HG02759 (cell line): ENCODE results near the gene DAGLA.
"Not testable (repeated sequence)": the region's sequence is repeated elsewhere in the genome, so short reads cannot be mapped to it uniquely, and the experiment has no call there.

Experiments
- ATAC-seq: cut with Tn5 transposase; IDR thresholded peaks from one replicate; pipeline ENCODE4 v1.9.1; 2021; ENCODE audit warnings: mild to moderate bottlenecking, moderate library complexity; ENCODE audit not compliant: unreplicated experiment

The DAGLA gene

DNA sequence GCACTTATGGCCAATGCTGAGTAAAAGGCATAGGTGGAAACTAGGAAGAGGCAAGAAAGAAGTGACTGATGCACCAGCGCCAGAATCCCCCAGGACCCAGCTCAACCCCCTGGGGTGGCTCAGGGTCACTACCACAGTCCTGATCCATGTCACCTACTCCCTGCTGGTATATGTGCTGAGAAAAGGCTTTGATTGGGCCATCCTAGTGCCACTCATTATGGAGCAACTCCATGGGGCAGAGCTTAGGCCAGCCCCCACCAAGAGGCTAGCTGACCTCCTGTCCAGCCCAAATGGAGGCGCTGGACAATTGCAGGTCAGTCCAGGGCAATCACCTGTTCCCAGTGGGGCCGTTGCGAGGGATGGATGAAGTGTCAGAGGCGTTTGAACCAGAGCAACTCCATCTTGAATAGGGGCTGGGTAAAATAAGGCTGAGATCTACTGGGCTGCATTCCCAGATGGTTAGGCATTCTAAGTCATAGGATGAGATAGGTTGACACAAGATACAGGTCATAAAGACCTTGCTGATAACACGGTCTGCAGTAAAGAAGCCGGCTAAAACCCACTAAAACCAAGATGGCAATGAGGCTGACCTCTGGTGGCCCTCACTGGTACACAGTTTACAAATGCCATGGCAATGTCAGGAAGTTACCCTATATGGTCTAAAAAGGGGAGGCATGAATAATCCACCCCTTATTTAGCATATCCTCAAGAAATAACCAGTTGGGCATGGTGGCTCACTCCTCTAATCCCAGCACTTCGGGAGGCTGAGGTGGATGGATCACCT is 20.6 kb upstream of the DAGLA start:
- ATAC-seq = no peak

DNA sequence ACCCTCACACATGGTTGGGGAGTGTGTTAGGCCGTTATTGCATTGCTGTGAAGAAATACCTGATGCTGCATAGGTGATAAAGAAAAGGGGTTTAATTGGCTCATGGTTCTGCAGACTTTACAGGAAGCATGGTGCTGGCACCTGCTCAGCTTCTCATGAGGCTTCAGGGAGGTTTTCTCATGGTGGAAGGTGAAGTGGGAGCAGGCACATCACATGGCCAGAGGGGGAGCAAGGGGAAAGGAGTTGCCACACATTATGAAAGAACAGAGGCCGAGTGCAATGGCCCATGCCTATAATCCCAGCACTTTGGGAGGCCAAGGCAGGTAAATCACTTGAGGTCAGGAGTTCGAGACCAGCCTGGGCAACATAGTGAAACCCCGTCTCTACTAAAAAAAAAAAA is 19.2 kb upstream of the DAGLA start:
- ATAC-seq = not testable (repeated sequence)

DNA sequence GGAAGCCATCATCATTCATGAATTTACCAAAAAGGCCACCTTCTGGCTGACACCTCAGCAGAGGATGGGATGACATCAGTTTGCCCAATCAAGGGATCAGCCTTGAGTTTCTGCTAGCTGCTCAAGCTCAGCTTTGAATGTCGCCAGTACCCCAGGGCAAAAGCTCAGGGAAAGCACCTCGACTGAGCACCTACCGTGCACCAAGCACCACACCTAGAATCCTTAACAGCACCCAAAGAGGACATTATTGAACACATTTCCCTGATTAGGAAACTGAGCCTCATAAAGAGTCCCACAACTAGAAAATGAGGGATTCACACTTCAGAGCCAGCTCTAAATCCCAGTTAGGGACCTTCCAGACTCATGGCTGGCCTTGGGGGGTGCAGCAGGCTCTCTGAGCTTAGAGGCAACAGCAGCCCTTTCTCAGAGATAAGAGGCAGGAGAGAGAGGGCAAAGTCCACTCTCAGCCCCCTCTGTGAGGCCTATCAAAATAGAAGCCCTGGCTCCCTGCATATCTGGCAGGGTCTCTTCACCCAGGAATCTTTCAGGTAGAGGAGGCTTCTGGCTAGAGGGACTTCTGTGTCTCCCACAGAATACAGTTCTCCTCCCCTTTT is 13.4 kb upstream of the DAGLA start:
- no peak for ATAC-seq

DNA sequence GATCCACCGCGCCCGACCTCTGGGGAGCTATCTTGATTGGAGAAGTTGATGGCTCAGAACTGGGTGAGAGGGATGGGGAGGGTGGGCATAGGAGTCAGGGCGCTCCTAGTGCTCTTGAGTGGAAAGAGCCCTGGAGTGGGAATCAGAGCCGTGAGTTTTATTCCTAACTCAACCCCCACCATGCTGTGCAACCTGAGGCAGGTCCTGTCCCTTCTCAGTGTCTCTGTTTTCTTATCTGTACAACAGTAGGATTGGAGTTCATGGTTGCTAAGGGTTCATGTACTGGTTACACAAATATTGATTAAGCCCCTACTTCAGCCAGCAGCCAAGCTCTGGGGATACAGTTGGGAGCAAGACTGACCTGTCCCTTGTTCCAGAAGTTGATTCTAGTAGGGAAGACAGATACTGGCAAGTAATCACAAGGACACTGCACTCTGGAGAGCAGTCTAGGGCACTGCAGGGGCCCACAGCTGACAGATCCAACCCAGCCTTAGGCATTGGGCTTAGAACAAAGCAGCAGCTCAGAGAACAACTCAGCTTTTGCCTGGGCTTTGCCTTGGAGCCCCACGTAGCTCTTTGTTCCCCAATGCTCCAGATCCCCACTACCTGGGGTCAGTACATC is 12.4 kb upstream of the DAGLA start:
- no peak for ATAC-seq

DNA sequence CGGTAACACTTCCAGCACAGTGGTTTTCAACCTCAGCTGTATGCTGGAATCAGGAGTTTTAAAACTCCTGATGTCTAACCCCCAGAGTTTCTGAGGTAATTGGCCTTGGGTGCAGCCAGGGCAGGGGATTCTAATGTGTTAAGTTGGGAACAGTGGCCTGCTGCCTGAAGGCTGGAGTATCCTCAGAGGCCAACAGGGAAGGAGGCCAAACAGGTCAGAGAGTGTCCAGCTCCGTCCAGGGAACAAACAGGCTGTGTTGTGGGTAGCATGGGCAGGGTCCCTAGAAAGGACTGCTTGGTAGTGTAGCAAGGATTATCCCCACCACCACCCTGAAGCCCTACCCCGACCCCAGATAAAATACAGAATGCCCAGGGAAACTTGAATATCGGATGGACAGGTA is 10.8 kb upstream of the DAGLA start:
- no peak for ATAC-seq

DNA sequence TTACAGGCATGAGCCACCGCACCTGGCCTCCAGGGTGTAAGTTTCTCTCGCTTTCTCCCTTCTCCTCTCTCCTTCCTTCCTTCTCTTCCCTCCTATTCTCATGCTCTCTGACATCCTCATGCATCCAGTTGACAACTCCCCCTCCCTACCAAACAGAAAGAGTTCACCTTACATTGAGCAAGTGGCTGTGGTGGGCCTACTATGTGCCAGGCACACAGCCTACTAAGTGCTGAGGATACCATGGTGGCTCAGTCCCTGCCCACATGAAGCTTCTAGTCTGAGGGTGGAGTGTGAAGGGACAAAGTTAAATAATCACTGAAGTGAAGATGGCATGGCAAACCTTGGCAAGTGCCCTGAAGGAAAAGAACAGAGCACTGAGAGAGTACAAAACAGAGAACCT is 9.6 kb upstream of the DAGLA start:
- no peak for ATAC-seq

DNA sequence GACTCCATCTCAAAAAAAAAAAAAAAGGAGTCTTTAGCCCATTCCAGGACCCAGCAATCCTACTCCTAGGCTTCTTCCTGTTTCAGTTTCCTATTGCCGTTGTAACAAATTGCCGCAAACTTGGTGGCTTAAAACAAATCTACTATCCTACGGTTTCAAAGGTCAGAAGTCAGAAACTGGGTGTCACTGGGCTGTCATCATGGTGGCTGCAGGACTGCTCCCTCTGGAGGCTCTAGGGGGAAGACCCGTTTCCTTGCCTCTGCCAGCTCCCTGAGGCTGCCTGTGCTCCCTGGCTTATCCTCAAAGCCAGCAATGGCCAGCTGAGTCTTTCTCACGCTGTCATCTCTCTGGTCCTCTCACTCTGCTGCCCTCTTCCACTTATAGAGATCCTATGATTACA is 8.7 kb upstream of the DAGLA start:
- ATAC-seq = no peak

DNA sequence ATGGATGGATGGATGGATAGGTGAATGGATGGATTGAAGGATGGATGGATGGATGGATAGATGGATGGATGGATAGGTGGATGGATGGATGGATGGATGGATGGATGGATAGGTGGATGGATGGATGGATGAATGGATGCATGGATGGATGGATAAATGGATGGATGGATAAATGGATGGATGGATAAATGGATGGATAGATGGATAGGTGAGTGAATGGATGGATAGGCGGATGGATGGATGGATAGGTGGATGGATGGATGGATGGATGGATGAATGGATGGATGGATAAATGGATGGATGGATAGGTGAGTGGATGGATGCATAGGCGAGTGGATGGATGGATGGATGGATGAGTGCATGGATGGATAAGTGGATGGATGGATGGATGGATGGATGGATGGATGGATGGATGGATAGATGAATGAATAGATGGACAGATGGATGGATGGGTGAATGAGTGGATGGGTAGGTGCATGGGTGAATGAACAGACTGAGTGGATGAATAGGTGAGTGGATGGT is 6.2 kb upstream of the DAGLA start:
- not testable (repeated sequence) for ATAC-seq

DNA sequence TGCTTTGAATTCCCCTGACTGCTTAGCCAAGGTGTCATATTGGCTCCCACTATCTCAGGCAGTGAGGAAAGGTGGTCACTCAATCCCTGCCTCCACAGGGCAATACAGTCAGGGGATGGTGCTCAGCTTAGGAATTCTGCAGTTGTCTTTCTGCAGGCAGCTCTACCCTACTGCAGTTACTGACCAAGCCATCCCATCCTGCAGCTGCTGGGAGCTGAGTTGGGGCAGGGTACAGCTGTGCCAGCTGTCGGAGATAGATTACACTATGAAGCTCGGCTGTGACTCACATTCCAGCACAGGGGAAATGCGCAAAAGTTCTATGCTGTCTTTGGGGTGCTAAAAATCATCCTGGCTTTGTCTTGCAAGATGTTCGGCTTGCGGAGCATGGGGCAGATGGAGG is 4.4 kb upstream of the DAGLA start:
- ATAC-seq = no peak

DNA sequence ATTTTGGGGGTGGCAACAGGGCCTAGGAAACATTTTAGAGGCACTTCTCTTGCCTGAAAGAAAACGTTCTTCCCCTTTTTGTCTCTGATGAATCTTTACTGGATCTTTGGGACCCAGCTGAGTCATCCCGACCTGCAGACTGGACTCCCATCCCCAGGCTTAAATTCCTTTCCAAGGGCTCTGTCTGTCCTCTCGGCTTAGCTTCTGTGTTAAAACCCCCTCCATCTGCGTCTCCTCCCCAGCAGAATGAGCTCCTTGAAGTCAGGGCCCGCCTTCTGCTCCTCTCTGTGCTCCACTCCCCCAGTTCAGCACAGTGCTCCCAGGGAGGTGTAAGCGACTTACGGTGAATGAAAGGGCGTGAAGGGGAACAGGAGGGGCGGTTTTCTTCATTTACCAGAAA is 895 bp upstream of the DAGLA start:
- no peak for ATAC-seq

DNA sequence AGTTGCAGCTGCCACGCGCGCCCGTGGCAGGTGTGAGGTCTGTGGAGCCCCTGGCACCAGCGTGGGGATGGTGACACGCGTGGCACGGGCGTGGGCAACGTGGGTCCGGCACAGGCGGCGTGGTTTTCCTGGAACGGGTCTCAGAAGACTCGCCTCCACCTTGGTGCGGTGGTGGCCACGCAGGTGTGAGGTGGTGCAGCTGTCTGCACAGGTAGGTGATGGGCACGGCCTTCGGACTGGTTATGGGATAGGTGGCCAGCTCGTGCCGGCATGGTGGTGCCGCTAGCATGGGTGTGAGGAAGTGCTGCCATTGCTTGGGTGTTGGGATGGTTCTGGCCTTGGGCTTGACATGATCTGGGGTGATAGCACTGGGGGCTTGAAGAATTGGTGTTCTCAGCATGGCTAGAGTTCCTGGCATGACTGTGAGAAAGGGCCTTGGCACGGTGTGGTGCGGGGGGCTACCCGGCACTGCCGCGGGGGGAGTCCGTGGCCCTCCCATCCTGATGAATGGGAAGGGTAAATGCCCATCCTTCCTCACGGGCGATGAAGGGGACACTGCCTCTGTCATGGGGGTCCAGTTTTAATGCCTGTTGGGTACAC is 531 bp downstream of the DAGLA start:
- ATAC-seq = no peak

DNA sequence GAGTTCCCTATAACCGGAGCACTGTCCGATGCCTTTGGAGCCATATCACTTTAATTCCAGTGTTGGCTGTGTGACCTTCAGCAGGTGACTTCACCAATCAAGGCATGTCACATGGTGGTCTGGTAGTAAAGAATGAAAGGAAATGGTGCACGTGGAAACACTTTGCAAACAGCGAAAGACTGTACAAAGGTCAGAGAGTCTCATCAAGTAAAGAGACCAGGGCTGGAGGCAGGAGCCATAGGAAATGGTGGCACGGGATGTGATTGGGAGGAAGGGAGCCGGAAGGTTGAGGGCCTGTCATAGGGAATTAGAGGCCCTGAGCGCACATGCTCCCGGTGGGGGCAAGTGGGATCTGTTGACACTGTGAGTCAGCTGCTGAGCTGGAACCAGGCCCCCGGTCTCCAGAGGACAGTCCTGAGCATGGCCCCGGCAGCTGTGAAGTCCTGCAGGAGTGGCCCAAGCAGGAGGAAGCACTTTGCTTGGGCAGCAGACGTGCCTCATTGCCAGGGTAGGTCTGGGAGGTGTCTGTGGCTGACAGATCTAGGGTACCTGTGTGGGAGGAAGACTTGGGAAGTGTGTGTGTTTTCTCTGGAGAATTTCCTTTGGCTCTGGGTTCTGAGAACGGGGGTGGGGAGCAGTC is 2.0 kb downstream of the DAGLA start:
- ATAC-seq = no peak

DNA sequence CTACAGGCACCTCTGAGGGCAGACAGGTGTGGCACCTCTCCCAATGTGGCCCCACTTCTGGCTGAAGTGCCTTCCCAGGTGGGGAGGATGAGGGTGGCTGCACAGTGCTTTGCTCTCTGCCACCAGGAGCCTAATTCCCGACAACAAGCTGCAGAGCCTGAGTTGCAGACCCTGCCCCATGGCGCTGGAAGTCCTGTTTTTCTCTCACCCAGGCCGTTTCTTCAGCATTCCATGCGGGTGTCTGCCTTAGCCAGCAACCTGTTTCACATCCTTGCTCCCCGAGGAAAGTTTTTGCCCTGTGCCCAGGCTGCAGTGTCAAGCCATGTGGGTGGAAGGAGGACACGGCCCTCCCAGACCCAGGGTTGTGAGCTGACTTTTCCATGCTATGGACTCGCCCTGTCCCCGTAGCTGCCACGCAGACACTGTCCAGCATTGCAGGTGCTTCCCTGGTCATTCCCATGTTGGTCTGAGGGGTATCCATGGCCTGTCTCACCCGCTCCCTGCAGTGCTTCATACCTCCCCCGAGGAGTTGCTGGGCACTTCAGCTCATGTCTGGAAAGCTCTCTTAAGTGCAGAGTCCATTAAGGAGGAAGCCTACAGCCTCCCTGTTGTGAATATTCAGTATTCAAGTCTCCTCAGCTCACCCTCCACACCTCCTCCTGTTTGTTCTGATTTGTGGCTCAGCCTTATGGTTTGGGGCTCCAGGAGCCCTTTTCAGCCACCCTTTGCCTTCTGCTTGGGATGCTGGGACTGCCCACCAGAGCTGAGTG is 2.9 kb downstream of the DAGLA start:
- ATAC-seq = no peak

DNA sequence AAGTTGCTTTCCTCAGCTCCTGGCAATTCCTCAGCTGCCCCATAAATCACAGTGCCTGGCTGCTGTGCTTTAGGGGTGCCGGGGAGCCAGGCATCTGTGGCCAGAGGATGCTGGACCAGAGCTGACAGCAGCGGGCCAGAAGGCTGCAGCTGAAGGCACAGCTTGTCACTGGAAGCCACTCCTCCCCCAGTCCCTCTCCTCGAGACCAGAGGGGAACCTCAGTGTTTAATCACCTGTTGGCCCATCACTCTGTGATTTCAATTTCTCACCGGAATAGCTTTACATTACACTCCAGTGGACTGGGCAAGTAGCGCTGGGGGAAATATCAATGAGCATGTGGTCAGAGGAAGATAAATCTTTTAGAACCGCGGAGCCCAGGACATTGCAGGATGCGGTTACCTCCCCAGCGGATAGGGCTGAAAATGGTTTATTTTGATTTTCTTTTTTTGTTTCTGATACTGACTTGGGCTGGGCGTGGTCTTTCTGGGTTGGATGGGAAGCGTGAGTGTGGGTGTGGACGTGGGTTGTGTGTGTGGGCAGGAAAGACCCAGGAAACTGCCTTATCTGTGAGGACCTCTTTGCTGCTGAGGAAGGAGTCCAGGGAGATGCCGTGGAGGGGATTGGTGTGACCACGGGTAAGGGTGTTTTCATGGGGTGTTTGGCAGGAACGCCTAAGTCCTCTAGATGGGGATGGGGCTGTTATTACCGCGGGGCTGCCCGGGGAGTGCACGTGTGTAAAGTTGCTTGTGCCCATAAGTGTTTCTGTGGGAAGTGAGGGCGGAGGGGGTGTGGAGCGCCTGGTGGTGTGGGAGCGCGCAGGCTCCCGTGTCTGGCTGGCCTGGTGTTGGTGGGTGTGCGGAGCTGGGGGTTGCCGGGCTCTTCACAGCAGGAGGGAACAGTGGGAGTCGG is 4.0 kb downstream of the DAGLA start:
- no peak for ATAC-seq

DNA sequence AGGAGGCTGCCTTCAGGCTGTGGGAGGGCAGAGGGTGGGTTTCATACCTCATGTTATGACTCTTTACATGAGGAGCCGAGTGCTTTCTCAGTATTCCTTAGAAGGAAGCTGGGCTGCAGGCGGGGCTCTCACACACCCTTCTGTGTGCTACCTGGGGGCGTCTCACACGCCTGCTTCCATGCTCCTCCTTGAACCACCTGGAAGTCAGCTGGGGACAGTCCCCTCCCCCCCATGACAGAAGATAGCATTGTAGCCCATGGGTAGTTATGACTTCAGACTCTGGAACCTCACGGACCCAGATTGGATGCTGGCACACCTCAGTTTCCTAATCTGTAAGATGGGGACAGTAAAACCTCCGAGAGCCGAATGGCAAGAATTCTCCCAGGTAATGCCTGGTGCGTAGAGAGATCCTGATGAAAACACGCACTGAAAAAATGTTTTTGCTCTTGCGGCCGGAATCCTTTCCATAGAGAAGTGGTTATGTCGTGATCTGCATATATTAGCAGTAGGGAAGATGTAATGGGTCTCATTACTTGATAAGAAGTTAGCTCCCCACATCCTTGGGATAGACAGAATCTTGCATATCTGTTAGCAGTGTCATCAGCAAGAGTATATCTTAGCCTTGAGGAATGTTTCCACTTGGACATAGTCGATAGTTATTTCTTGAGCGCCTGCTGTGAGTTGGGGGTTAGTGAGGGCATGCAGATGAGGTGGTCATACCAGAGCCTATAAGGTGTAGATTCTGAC is 4.9 kb downstream of the DAGLA start:
- no peak for ATAC-seq

DNA sequence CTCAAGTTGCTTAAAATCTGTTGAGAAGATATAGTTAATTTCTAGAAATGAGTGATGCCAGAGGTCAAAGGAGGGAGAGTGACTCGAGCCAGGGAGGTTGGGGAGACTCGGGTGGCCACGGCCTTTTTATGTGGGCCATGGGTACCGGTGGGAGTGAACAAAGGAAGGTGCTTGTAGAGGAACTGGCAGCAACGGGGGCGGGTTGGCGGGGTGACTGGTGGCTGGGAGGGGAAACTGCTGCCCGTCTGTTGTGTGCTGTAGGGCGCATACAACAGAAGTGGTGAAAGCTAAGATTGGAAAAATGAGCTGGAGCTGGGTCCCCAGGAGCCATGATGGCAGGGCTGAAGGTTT is 5.4 kb downstream of the DAGLA start:
- no peak for ATAC-seq

DNA sequence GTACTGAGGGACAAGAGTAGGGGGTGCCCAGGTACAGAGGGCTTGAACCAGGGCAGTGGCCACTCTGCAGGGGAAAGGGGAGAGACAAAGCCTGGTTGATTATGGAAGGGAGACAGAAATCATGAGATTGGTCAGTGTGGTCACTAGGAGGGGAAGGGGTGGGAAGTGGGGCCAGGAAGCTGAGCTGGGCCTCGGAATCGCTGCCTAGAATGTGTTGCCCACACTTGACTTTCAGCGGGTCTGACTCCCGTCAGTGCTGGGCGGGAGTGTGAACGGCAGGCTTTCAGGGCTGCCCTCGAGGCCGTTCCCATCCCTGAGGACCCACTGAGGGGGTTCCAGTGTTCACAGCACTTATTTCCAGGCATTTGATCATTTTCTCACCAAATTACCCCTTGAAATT is 5.9 kb downstream of the DAGLA start:
- no peak for ATAC-seq

DNA sequence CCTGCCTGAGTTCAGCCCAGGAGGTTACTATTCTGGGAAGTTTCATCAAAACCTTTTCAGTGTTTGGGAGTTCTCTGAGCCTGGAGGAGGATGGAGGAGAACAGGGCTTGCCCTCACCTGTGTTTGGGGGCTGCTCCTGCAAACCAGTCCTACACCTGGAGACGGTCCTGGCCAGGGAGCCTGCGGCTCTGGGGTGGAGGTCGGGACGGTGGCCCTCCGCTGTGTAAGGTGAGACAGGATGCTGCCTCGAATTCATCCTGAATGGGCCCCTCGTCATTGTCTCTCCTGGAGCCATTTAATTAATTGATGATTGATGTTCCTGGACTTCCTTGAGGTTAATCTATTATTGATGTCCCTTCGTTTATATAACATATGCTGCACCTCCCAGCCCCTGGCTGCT is 6.3 kb downstream of the DAGLA start:
- ATAC-seq = no peak

DNA sequence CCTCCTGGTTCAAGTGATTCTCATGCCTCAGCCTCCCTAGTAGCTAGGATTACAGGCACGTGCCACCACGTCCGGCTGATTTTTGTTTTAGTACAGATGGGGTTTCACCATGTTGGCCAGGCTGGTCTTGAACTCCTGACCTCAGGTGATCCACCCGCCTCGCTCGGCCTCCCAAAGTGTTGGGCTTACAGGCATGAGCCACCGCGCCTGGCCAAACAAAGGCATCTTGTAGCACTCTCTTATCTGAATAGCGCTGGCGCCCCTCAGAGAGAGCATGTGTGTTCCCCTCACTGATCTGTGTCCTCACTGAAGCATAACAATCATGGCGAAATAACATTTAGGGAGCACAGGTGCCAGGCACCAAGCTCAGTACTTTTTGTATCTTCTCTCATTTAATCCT is 7.2 kb downstream of the DAGLA start:
- ATAC-seq = no peak
